Right lobe of liver (tissue), 6 donors: Measurements from ENCODE around the gene PLXNA3. TPM values are rescaled to one million over a fixed set of nuclear protein-coding genes. Genes with fewer than 3 reads are reported as not detected.

ENCODE experiments used
- ATAC-seq, 4 donors: fragments of 200-7000 bp; cut with Tn5 transposase; one replicate each; pipeline ENCODE4 v1.9.1; 2020; ENCODE audit warnings: mild to moderate bottlenecking in 4 of 4, moderate library complexity in 4 of 4
- DNase-seq, 3 donors: peaks; one replicate each; pipeline ENCODE4 v3.0.0-alpha.2; 2020
- H3K27ac ChIP-seq, 3 donors: fragments of 200-600 bp; one replicate each; pipeline ENCODE4 v1.8.0; 2022
- H3K27me3 ChIP-seq, 2 donors: fragments of 200-600 bp; one replicate each; pipeline ENCODE4 v1.8.0; 2022
- H3K36me3 ChIP-seq, 4 donors: fragments of 200-600 bp; sonication (generic) in 1 of 4; one replicate each; pipeline versions ENCODE4 v1.5.1 to v1.8.0; 2017 to 2022; ENCODE audit warnings: control low read depth in 1 of 4
- H3K4me1 ChIP-seq, 4 donors: fragments of 200-600 bp; sonication (generic) in 1 of 4; one replicate each; pipeline versions ENCODE4 v1.5.1 to v1.8.0; 2017 to 2022; ENCODE audit warnings: control low read depth in 1 of 4
- H3K4me3 ChIP-seq, 3 donors: fragments of 200-600 bp; one replicate each; pipeline ENCODE4 v1.8.0; 2022
- H3K9me3 ChIP-seq, 4 donors: fragments of 200-600 bp; sonication (generic) in 1 of 4; one replicate each; pipeline versions ENCODE4 v1.5.1 to v1.8.0; 2017 to 2022; ENCODE audit warnings: control low read depth in 1 of 4
- CTCF ChIP-seq, 4 donors: fragments of 200-600 bp in 3 of 4; fragments of 450-650 bp in 1 of 4; IDR thresholded peaks; one replicate each; pipeline versions ENCODE4 v1.5.1 to v1.8.0; 2016 to 2022; ENCODE audit warnings: antibody characterized with exemption in 4 of 4, mild to moderate bottlenecking in 2 of 4
- POLR2A ChIP-seq: fragments of 450-650 bp; IDR thresholded peaks from one replicate; pipeline ENCODE4 v1.6.1; 2017; ENCODE audit warnings: antibody characterized with exemption, mild to moderate bottlenecking
- WGBS: methylation state at CpG from one replicate; pipeline ENCODE4 v1.1.6; 2018; ENCODE audit warnings: low coverage, low lambda C conversion rate; ENCODE audit not compliant: insufficient coverage; ENCODE audit errors: missing lambda C conversion rate; 5-methylcytosine and 5-hydroxymethylcytosine counted together
- intact Hi-C, 2 donors: fragments of 100-400 bp; cut with DNase I; formaldehyde crosslinking; loops; one replicate each; pipeline versions ENCODE4 v1.11.2 to v1.14.1; 2022
- total RNA-seq, 6 experiments: library from RNA; depleted of rRNA in 2 of 6; stranded (reverse); fragments of >200 nt in 2 of 6; fragmentation: NEBNext Ultra II Directional in 3 of 6; extraction: Animal tissue kit (Norgen Biotek cat#: 25700) in 3 of 6; gene quantifications; one replicate each; pipeline versions ENCODE4 v1.1.0 to v1.2.4, GENCODE V29; 2016 to 2023
- donor health status: DM: no; HTN: yes; CAD: no.
- donor health status: DM: no; HTN: no; CAD: no.
- donor health status: DM: no; HTN: no; CAD: no.
- donor health status: DM: no; HTN: yes; CAD: no.
- donor health status: DM: no; HTN: yes; CAD: no.

PLXNA3 gene
- total RNA-seq, 6 experiments from 2014 or later: 1.3 to 22.8 (median 2.6) TPM

DNA sequence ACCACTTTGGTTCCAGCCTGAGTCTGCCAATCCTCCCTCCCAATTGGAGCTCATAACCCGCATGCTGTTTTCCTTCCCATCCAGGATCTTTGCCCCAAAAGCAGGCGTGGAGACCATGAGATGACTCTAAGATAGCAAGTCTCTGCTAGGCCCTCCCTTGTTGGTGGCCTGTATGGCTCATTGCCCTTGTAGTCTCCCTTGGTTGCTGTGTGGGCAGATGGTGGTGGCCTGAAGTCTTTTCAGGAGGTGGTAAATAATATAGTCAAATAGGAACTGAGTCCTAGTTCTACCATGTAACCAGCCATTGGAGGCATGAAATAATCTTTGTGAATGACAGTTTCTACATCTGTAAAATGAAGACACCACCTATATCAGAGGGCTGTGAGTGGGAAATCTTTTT, 28.4 kb upstream of the PLXNA3 start:
- Histone ChIP-seq H3K4me1 (peaks cover 0 to 11% (median 0%) of the 10 kb centered on the region in 4 donors), H3K27me3 (no peaks in the 10 kb centered on the region), H3K36me3 (peaks cover 0 to under 1% (median 0%) of the 10 kb centered on the region in 4 donors), H3K9me3 (no peaks in the 10 kb centered on the region), H3K4me3 (no peak overlapping the region), H3K27ac (no peak overlapping the region)
- intact Hi-C loops: no loop called here
- WGBS: 88% methylated on average over 2 of the region's 2 CpGs
- TF ChIP-seq POLR2A: no peak
- TF ChIP-seq CTCF (IDR thresholded peaks at IDR 0.05): no peak
- DNase-seq (no peak), ATAC-seq (no peak)

GRCh38 chrX:154430479-154430878, 27.6 kb upstream of the PLXNA3 start:
- 63% methylated on average over 6 of the region's 6 CpGs for WGBS
- Histone ChIP-seq H3K27ac (no peak overlapping the region), H3K27me3 (no peaks in the 10 kb centered on the region), H3K36me3 (peaks cover 0 to 2% (median 0%) of the 10 kb centered on the region in 4 donors), H3K4me1 (peaks cover 0 to 11% (median 0%) of the 10 kb centered on the region in 4 donors), H3K4me3 (no peak overlapping the region), H3K9me3 (no peaks in the 10 kb centered on the region)
- no peak for ATAC-seq
- DNase-seq: no peak
- TF ChIP-seq POLR2A (no peak), CTCF (IDR thresholded peaks at IDR 0.05) (no peak)
- intact Hi-C loops: no loop called here

DNA sequence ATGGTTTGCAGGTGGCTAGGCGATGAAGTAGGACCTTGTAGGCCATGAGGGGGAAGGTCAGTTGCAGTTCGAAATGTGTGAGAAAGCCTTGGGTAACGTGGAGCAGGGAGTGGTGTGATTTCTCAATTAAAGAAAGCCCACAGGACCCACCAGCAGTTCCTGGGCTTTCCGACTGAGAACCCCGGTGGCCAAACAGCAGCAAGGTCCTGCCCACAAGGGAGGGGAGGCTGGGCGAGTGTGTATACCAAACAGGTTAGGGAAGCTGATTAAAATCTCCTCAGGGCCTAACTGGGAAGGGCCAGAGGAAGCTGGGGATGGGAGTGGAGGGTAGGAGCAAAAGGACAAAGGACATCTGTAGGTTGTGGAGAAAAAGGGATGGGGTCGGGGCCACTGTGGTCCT, 27.2 kb upstream of the PLXNA3 start:
- ATAC-seq: no peak
- H3K27ac ChIP-seq: no peak overlapping the region
- peaks cover 0 to 2% (median 0%) of the 10 kb centered on the region in 4 donors for H3K36me3 ChIP-seq
- no peak for DNase-seq
- H3K27me3 ChIP-seq: no peaks in the 10 kb centered on the region
- H3K9me3 ChIP-seq: no peaks in the 10 kb centered on the region
- TF ChIP-seq POLR2A (no peak), CTCF (IDR thresholded peaks at IDR 0.05) (no peak)
- intact Hi-C loops: no loop called here
- H3K4me3 ChIP-seq: no peak overlapping the region
- whole genome bisulfite sequencing: 60% methylated on average over 7 of the region's 7 CpGs
- peaks cover 0 to 11% (median 0%) of the 10 kb centered on the region in 4 donors for H3K4me1 ChIP-seq

DNA sequence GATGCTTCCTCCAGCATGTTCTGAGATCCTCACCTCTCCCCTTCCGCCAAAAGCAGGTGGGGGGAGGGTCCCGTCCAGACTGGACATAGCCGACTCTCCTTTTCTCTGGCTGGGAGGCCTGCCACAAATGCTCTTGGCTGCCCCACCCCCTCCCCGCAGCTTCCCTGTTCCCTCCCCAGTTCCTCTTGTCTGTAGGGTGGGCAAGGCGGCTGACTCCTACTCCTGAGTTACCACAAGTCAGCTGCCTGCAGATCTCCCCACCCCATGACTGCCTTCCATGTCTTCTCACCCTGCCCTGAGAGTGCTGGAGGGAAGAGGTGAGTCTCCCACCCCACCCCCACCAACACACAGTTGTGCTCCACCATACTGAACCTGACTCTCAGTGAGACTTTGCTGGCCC, 26.7 kb upstream of the PLXNA3 start:
- Histone ChIP-seq H3K4me3 (no peak overlapping the region), H3K9me3 (no peaks in the 10 kb centered on the region), H3K27ac (no peak overlapping the region), H3K36me3 (peaks cover 0 to 2% (median 0%) of the 10 kb centered on the region in 4 donors), H3K4me1 (peaks cover 0 to 11% (median 0%) of the 10 kb centered on the region in 4 donors), H3K27me3 (no peaks in the 10 kb centered on the region)
- no peak for DNase-seq
- intact Hi-C loops: no loop called here
- TF ChIP-seq CTCF (IDR thresholded peaks at IDR 0.05) (no peak), POLR2A (no peak)
- 77% methylated on average over 4 of the region's 5 CpGs for WGBS
- peak in 2 of 4 donors; percentile 2 to 11 for ATAC-seq

- intact Hi-C loops: no loop called here
- WGBS: no CpG with 5 or more reads among the region's 8 CpGs
These were observed 25.9 kb upstream of the PLXNA3 start for GRCh38 chrX:154432210-154432609.

More at GRCh38 chrX:154432210-154432609, 25.9 kb upstream of the PLXNA3 start:
- Histone ChIP-seq H3K36me3 (peaks cover 0 to 2% (median 0%) of the 10 kb centered on the region in 4 donors), H3K4me1 (peaks cover 0 to 9% (median 0%) of the 10 kb centered on the region in 4 donors), H3K27me3 (no peaks in the 10 kb centered on the region), H3K27ac (no peak overlapping the region), H3K4me3 (no peak overlapping the region), H3K9me3 (no peaks in the 10 kb centered on the region)
- ATAC-seq (no peak), DNase-seq (no peak)
- no peak for TF ChIP-seq CTCF (IDR thresholded peaks at IDR 0.05)
- TF ChIP-seq POLR2A: no peak
